Measurements from ENCODE around the gene CYLD.

- TF ChIP-seq CTCF (IDR thresholded peaks at IDR 0.05) = no peak
- no peak for TF ChIP-seq EZH2 (IDR thresholded peaks at IDR 0.05; ENCODE audit: borderline replicate concordance, insufficient read depth, low read depth, low read length, poor library complexity, severe bottlenecking)
Observed at GRCh38 chr16:50826797-50827316, 85.0 kb downstream of the CYLD start.
